DOHH2 (cell line): ENCODE data around the gene RABGAP1.

Source experiments
- H3F3A ChIP-seq: fragments of 200-600 bp; sonication (generic), shearing (Covaris generic); 2 replicates; pipeline ENCODE4 v1.6.0; 2016; ENCODE audit warnings: antibody characterized with exemption, mild to moderate bottlenecking; ENCODE audit not compliant: control insufficient read depth, insufficient read depth
- H3K27ac ChIP-seq: fragments of 200-600 bp; sonication (generic); 2 replicates; pipeline ENCODE4 v1.5.1; 2014; ENCODE audit warnings: low read depth, mild to moderate bottlenecking, low read length, moderate library complexity
- H3K27me3 ChIP-seq: fragments of 200-600 bp; sonication (generic); 2 replicates; pipeline ENCODE4 v1.6.1; 2014; ENCODE audit warnings: mild to moderate bottlenecking, low read length, mixed read lengths; ENCODE audit not compliant: control insufficient read depth
- H3K36me3 ChIP-seq: fragments of 200-600 bp; sonication (generic); 2 replicates; pipeline ENCODE4 v1.6.1; 2014; ENCODE audit warnings: mild to moderate bottlenecking, low read length, moderate library complexity, mixed read lengths; ENCODE audit not compliant: control insufficient read depth
- H3K4me1 ChIP-seq: fragments of 200-600 bp; sonication (generic); 2 replicates; pipeline ENCODE4 v1.6.1; 2014; ENCODE audit warnings: mild to moderate bottlenecking, low read length, mixed read lengths; ENCODE audit not compliant: control insufficient read depth
- H3K4me2 ChIP-seq: fragments of 200-600 bp; sonication (generic); 2 replicates; pipeline ENCODE4 v1.6.0; 2014; ENCODE audit warnings: mild to moderate bottlenecking, low read length, moderate library complexity
- H3K4me3 ChIP-seq: fragments of 200-600 bp; sonication (generic); 2 replicates; pipeline ENCODE4 v1.5.1; 2014; ENCODE audit warnings: mild to moderate bottlenecking, low read length, mixed read lengths
- H3K79me2 ChIP-seq: fragments of 200-600 bp; sonication (generic); 2 replicates; pipeline ENCODE4 v1.6.1; 2014; ENCODE audit warnings: mild to moderate bottlenecking, low read length, mixed read lengths; ENCODE audit not compliant: control insufficient read depth
- H3K9me2 ChIP-seq: fragments of 200-600 bp; sonication (generic); replicated peaks from 2 replicates; pipeline ENCODE4 v1.6.1; 2014; ENCODE audit warnings: mild to moderate bottlenecking, low read length, mixed read lengths; ENCODE audit not compliant: control insufficient read depth
- H3K9me3 ChIP-seq: fragments of 200-600 bp; sonication (generic); 2 replicates; pipeline ENCODE4 v1.6.1; 2014; ENCODE audit warnings: antibody characterized with exemption, low read length, mixed read lengths; ENCODE audit not compliant: control insufficient read depth, insufficient read depth
- H4K20me1 ChIP-seq: fragments of 200-600 bp; sonication (generic); 2 replicates; pipeline ENCODE4 v1.6.0; 2014; ENCODE audit warnings: low read depth, mild to moderate bottlenecking, antibody characterized with exemption, low read length, moderate library complexity; ENCODE audit not compliant: control insufficient read depth, insufficient read depth
- CTCF ChIP-seq: fragments of 200-600 bp; sonication (generic); IDR thresholded peaks from one replicate; pipeline ENCODE4 v1.5.1; 2014; ENCODE audit warnings: antibody characterized with exemption, mild to moderate bottlenecking, low read depth, low read length; ENCODE audit not compliant: poor library complexity, severe bottlenecking
- EZH2phosphoT487 ChIP-seq: fragments of 200-600 bp; sonication (generic); IDR thresholded peaks from 2 replicates; pipeline ENCODE4 v1.6.1; 2017; ENCODE audit warnings: borderline replicate concordance, mild to moderate bottlenecking, antibody characterized with exemption, low read length, moderate library complexity, mixed read lengths

RABGAP1 gene

GRCh38 chr9:123120131-123120530 lies 179.3 kb downstream of the RABGAP1 start:
- no peak for TF ChIP-seq EZH2phosphoT487
- no peak for TF ChIP-seq CTCF
- no peak overlapping the region for H3K4me3 ChIP-seq
- peak overlapping the region; percentile 11; the same call in 1 of the 2 replicates for H3K4me2 ChIP-seq
- no peaks in the 10 kb centered on the region for H3K27me3 ChIP-seq
- no peaks in the 10 kb centered on the region for H4K20me1 ChIP-seq
- no peaks in the 10 kb centered on the region for H3F3A ChIP-seq
- H3K9me2 ChIP-seq: no peaks in the 10 kb centered on the region
- peaks cover 98% of the 10 kb centered on the region for H3K36me3 ChIP-seq
- H3K9me3 ChIP-seq: no peaks in the 10 kb centered on the region
- no peak overlapping the region for H3K27ac ChIP-seq
- peaks cover 33% of the 10 kb centered on the region for H3K4me1 ChIP-seq
- H3K79me2 ChIP-seq: peaks cover 2% of the 10 kb centered on the region; the same call in 1 of the 2 replicates

GRCh38 chr9:123120953-123121352 lies 180.1 kb downstream of the RABGAP1 start:
- H3K9me3 ChIP-seq: no peaks in the 10 kb centered on the region
- peaks cover 2% of the 10 kb centered on the region; the same call in 1 of the 2 replicates for H3K79me2 ChIP-seq
- no peak overlapping the region for H3K4me2 ChIP-seq
- peaks cover 98% of the 10 kb centered on the region for H3K36me3 ChIP-seq
- H3F3A ChIP-seq: no peaks in the 10 kb centered on the region
- H4K20me1 ChIP-seq: no peaks in the 10 kb centered on the region
- no peak overlapping the region for H3K27ac ChIP-seq
- no peak for TF ChIP-seq EZH2phosphoT487
- TF ChIP-seq CTCF: no peak
- H3K4me3 ChIP-seq: no peak overlapping the region
- H3K27me3 ChIP-seq: no peaks in the 10 kb centered on the region
- peaks cover 33% of the 10 kb centered on the region for H3K4me1 ChIP-seq
- H3K9me2 ChIP-seq: no peaks in the 10 kb centered on the region

GRCh38 chr9:123121457-123121856 lies 180.6 kb downstream of the RABGAP1 start:
- Histone ChIP-seq H3K79me2 (peaks cover 2% of the 10 kb centered on the region; the same call in 1 of the 2 replicates), H3K36me3 (peaks cover 98% of the 10 kb centered on the region), H3K27me3 (no peaks in the 10 kb centered on the region), H3F3A (no peaks in the 10 kb centered on the region), H3K4me2 (no peak overlapping the region), H3K27ac (no peak overlapping the region), H3K9me3 (no peaks in the 10 kb centered on the region), H3K9me2 (no peaks in the 10 kb centered on the region), H3K4me1 (peaks cover 33% of the 10 kb centered on the region), H4K20me1 (no peaks in the 10 kb centered on the region), H3K4me3 (no peak overlapping the region)
- TF ChIP-seq EZH2phosphoT487 (no peak), CTCF (no peak)
